ENCODE measurements around the gene TNS1. TPM values are rescaled to one million over a fixed set of nuclear protein-coding genes. Genes with fewer than 3 reads are reported as not detected.

Gene TNS1
- total and polyA plus RNA-seq, 2 donors from 2014 or later, result 44.8 to 471 TPM

GRCh38 chr2:217752714-217753459, 249.9 kb downstream of the TNS1 start:
- no peak overlapping the region for H3K9ac ChIP-seq (ENCODE audit: low read length in 3 of 3)
- TF ChIP-seq, protein P1, sequence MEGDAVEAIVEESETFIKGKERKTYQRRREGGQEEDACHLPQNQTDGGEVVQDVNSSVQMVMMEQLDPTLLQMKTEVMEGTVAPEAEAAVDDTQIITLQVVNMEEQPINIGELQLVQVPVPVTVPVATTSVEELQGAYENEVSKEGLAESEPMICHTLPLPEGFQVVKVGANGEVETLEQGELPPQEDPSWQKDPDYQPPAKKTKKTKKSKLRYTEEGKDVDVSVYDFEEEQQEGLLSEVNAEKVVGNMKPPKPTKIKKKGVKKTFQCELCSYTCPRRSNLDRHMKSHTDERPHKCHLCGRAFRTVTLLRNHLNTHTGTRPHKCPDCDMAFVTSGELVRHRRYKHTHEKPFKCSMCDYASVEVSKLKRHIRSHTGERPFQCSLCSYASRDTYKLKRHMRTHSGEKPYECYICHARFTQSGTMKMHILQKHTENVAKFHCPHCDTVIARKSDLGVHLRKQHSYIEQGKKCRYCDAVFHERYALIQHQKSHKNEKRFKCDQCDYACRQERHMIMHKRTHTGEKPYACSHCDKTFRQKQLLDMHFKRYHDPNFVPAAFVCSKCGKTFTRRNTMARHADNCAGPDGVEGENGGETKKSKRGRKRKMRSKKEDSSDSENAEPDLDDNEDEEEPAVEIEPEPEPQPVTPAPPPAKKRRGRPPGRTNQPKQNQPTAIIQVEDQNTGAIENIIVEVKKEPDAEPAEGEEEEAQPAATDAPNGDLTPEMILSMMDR (IDR thresholded peaks at IDR 0.05; ENCODE audit: borderline replicate concordance, extremely low read depth, insufficient read depth), result no peak
- H3K27ac ChIP-seq (ENCODE audit: low read depth in 2 of 2, low read length in 2 of 2), result no peak overlapping the region
- H3K4me1 ChIP-seq (ENCODE audit: control insufficient read depth in 2 of 3, insufficient read depth in 2 of 3, low read depth in 1 of 3, low read length in 3 of 3), result peaks cover 0 to 2% (median 0%) of the 10 kb centered on the region in 3 donors
- no peaks in the 10 kb centered on the region for H3K36me3 ChIP-seq (ENCODE audit: control insufficient read depth in 2 of 3, insufficient read depth in 3 of 3, low read length in 3 of 3)
- DNase-seq (peak in 2 of 5 donors; percentile 42 to 51), FAIRE-seq (no peak)
- intact Hi-C loops (cut with DNase I), result loop anchor here (10.0 kb wide), 1 partner anchor 1238 kb away; no protein-coding TSS in a partner anchor
- H3K27me3 ChIP-seq (ENCODE audit: control insufficient read depth, insufficient read depth, low read length), result no peaks in the 10 kb centered on the region
- H3K9me3 ChIP-seq (ENCODE audit: control insufficient read depth in 2 of 3, insufficient read depth in 1 of 3, low read length in 3 of 3), result no peaks in the 10 kb centered on the region
- no peak overlapping the region for H3K4me3 ChIP-seq (ENCODE audit: low read length in 3 of 3)

DNA sequence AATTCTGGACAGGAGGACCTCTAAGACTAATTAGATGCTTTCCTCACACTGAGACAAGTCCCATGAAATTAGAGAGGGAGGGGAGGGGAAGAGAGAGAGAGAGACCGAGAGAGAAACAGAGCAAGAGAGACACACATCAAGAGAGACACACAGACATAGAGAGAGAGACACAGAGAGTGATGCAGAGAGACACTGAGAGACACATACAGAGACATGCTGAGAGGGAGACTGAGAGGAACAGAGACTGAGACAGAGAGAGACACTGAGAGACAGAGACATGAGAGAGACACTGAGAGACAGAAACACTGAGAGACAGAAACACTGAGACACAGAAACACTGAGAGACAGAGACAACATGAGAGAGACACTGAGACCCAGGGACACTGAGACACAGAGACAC, 250.8 kb downstream of the TNS1 start:
- Histone ChIP-seq H3K9me3 (ENCODE audit: control insufficient read depth in 2 of 3, insufficient read depth in 1 of 3, low read length in 3 of 3) (no peaks in the 10 kb centered on the region), H3K27me3 (ENCODE audit: control insufficient read depth, insufficient read depth, low read length) (no peaks in the 10 kb centered on the region), H3K4me3 (ENCODE audit: low read length in 3 of 3) (no peak overlapping the region), H3K36me3 (ENCODE audit: control insufficient read depth in 2 of 3, insufficient read depth in 3 of 3, low read length in 3 of 3) (no peaks in the 10 kb centered on the region), H3K9ac (ENCODE audit: low read length in 3 of 3) (no peak overlapping the region), H3K4me1 (ENCODE audit: control insufficient read depth in 2 of 3, insufficient read depth in 2 of 3, low read depth in 1 of 3, low read length in 3 of 3) (peaks cover 0 to 5% (median 0%) of the 10 kb centered on the region in 3 donors), H3K27ac (ENCODE audit: low read depth in 2 of 2, low read length in 2 of 2) (no peak overlapping the region)
- TF ChIP-seq, protein P1 (IDR thresholded peaks at IDR 0.05; ENCODE audit: borderline replicate concordance, extremely low read depth, insufficient read depth), result no peak
- FAIRE-seq, result no peak
- peak in 1 of 5 donors; percentile 0 for DNase-seq
- intact Hi-C loops (cut with DNase I), result loop anchor here (10.0 kb wide), 1 partner anchor 1237 kb away; no protein-coding TSS in a partner anchor

GRCh38 chr2:217751192-217751591, 251.6 kb downstream of the TNS1 start:
- Histone ChIP-seq H3K27ac (ENCODE audit: low read depth in 2 of 2, low read length in 2 of 2) (no peak overlapping the region), H3K27me3 (ENCODE audit: control insufficient read depth, insufficient read depth, low read length) (no peaks in the 10 kb centered on the region), H3K9ac (ENCODE audit: low read length in 3 of 3) (no peak overlapping the region), H3K4me1 (ENCODE audit: control insufficient read depth in 2 of 3, insufficient read depth in 2 of 3, low read depth in 1 of 3, low read length in 3 of 3) (peaks cover 0 to 5% (median 0%) of the 10 kb centered on the region in 3 donors), H3K36me3 (ENCODE audit: control insufficient read depth in 2 of 3, insufficient read depth in 3 of 3, low read length in 3 of 3) (no peaks in the 10 kb centered on the region), H3K9me3 (ENCODE audit: control insufficient read depth in 2 of 3, insufficient read depth in 1 of 3, low read length in 3 of 3) (no peaks in the 10 kb centered on the region), H3K4me3 (ENCODE audit: low read length in 3 of 3) (no peak overlapping the region)
- peak in 1 of 5 donors; percentile 11 for DNase-seq
- TF ChIP-seq, protein P1 (IDR thresholded peaks at IDR 0.05; ENCODE audit: borderline replicate concordance, extremely low read depth, insufficient read depth), result no peak
- intact Hi-C loops (cut with DNase I), result loop anchor here (10.0 kb wide), 1 partner anchor 1236 kb away; no protein-coding TSS in a partner anchor
- no peak for FAIRE-seq

Small RNAs within 50 kb of the gene (microRNA-seq; reads per million reads assigned to microRNA genes)
- gene MIR6809, result not detected

Other genes starting within 250 kb of the TNS1 start
- 0.69 TPM for gene RUFY4, start 66.3 kb upstream of the TNS1 start, total RNA-seq
- not detected for gene RUFY4, start 66.3 kb upstream of the TNS1 start, polyA plus RNA-seq (ENCODE audit: insufficient read depth, low read depth, low replicate concordance)
- gene CXCR2, start 123.0 kb upstream of the TNS1 start, total RNA-seq, result 0.44 TPM
- gene CXCR2, start 123.0 kb upstream of the TNS1 start, polyA plus RNA-seq (ENCODE audit: insufficient read depth, low read depth, low replicate concordance), result not detected
- 0.09 TPM for gene CXCR1, start 164.0 kb upstream of the TNS1 start, total RNA-seq
- not detected for gene CXCR1, start 164.0 kb upstream of the TNS1 start, polyA plus RNA-seq (ENCODE audit: insufficient read depth, low read depth, low replicate concordance)
- 252 TPM for gene ARPC2, start 214.2 kb upstream of the TNS1 start, total RNA-seq
- 195 TPM for gene ARPC2, start 214.2 kb upstream of the TNS1 start, polyA plus RNA-seq (ENCODE audit: insufficient read depth, low read depth, low replicate concordance)